ENCODE results near the gene UGT1A6. TPM values are rescaled to one million over a fixed set of nuclear protein-coding genes. Genes with fewer than 3 reads are reported as not detected.

UGT1A6 gene
- polyA plus RNA-seq, 2 of the 4 experiments (the other 2 are of a cell fraction) = 2.5 to 3.5 TPM

GRCh38 chr2:233705911-233706506 lies 13.3 kb downstream of the UGT1A6 start:
- ATAC-seq = peak; percentile 49 to 59; a peak in 5 of 6 replicates
- POLR2A ChIA-PET = interaction anchor here (1.1 to 2.1 kb wide), 3 partner anchors 127 to 149 kb away, joined by 3 to 7 read pairs (median 5); partner anchors contain the start of gene USP40

GRCh38 chr2:233706720-233707119 lies 14.0 kb downstream of the UGT1A6 start:
- DNase-seq (ENCODE audit: low read depth in 1 of 2, low spot score in 1 of 2) = peak in 1 of 2 experiments; percentile 72
- 44% methylated on average over 1 of the region's 1 CpG for WGBS (ENCODE audit: missing lambda C conversion rate)
- H3K4me1 ChIP-seq = peaks cover 65% of the 10 kb centered on the region

More at GRCh38 chr2:233705911-233706506, 13.3 kb downstream of the UGT1A6 start:
- CTCF ChIA-PET = interaction anchor here (1.0 to 2.2 kb wide), 5 partner anchors 9 to 257 kb away, joined by 4 to 11 read pairs (median 6); no protein-coding TSS in a partner anchor
- peaks cover 43% of the 10 kb centered on the region for H3K9me3 ChIP-seq
- H3K4me3 ChIP-seq = no peak overlapping the region
- TF ChIP-seq ELK1 (IDR thresholded peaks at IDR 0.05; ENCODE audit: low read depth, low read length) = no peak
- TF ChIP-seq MAX (IDR thresholded peaks at IDR 0.05) = no peak; the same call in 1 of the 2 replicates
- TF ChIP-seq BCL3 (IDR thresholded peaks at IDR 0.05) = 0 out of 3 replicates have a peak, but pooled peaks have one; percentile 22
- peak; percentile 39; the same call in 1 of the 2 replicates for TF ChIP-seq HOXB13 (CRISPR knock-in tag; IDR thresholded peaks at IDR 0.05; ENCODE audit: low read depth)
- peak; percentile 49; the same call in 1 of the 2 replicates for TF ChIP-seq HOXA7 (CRISPR knock-in tag; IDR thresholded peaks at IDR 0.05)
- TF ChIP-seq CEBPB (IDR thresholded peaks at IDR 0.05) = peak; percentile 75 to 87; a peak in 3 of 4 replicates
- TF ChIP-seq MAFK (IDR thresholded peaks at IDR 0.05; ENCODE audit: partially characterized antibody) = no peak
- 0 out of 5 replicates have a peak, but pooled peaks of 1 of the 2 experiments have one; percentile 16 for TF ChIP-seq EP300 (IDR thresholded peaks at IDR 0.05)
- peak; percentile 16; the same call in 1 of the 2 replicates for TF ChIP-seq HOXB5 (CRISPR knock-in tag; IDR thresholded peaks at IDR 0.05)
- TF ChIP-seq NPAS2 (CRISPR knock-in tag; IDR thresholded peaks at IDR 0.05; ENCODE audit: borderline replicate concordance) = 0 out of 2 replicates have a peak, but pooled peaks have one; percentile 7
- peak; percentile 67 for TF ChIP-seq ATOH8 (CRISPR knock-in tag; IDR thresholded peaks at IDR 0.05; ENCODE audit: low read depth)
- TF ChIP-seq E2F6 (IDR thresholded peaks at IDR 0.05; ENCODE audit: borderline replicate concordance, low read depth) = peak; percentile 32; the same call in 1 of the 2 replicates
- DNase-seq (ENCODE audit: low read depth in 1 of 2, low spot score in 1 of 2) = peak in 1 of 2 experiments; percentile 70
- H3K4me2 ChIP-seq = peak overlapping the region; percentile 47; the same call in 2 of the 3 replicates
- peak overlapping the region; percentile 98 to 100 for H3K27ac ChIP-seq
- FAIRE-seq = no peak
- peaks cover 58% of the 10 kb centered on the region for H3K4me1 ChIP-seq
- 50% methylated on average over 4 of the region's 4 CpGs for WGBS (ENCODE audit: missing lambda C conversion rate)

More at GRCh38 chr2:233706720-233707119, 14.0 kb downstream of the UGT1A6 start:
- Histone ChIP-seq H3K4me2 (peak overlapping the region; percentile 47), H3K27ac (peak overlapping the region; percentile 98 to 100), H3K4me3 (no peak overlapping the region), H3K9me3 (peaks cover 43% of the 10 kb centered on the region)
- FAIRE-seq (no peak), ATAC-seq (peak; percentile 48 to 69; a peak in 5 of 6 replicates)
- ChIA-PET CTCF (interaction anchor here (1.6 to 2.2 kb wide), 4 partner anchors 9 to 258 kb away, joined by 5 to 11 read pairs (median 8); no protein-coding TSS in a partner anchor), POLR2A (interaction anchor here (0.5 to 2.1 kb wide), 4 partner anchors 126 to 750 kb away, joined by 3 to 7 read pairs (median 4); partner anchors contain the start of gene USP40)
- peak in 1 of 2 experiments; percentile 61; a peak in 1 of 4 replicates for TF ChIP-seq CEBPB (IDR thresholded peaks at IDR 0.05)
- TF ChIP-seq CHD2 (IDR thresholded peaks at IDR 0.05; ENCODE audit: low read length, partially characterized antibody) = no peak
- 0 out of 5 replicates have a peak, but pooled peaks of 1 of the 2 experiments have one; percentile 19 for TF ChIP-seq JUN (IDR thresholded peaks at IDR 0.05)
- no peak for TF ChIP-seq HEYL (CRISPR knock-in tag; IDR thresholded peaks at IDR 0.05)
- peak; percentile 60 for TF ChIP-seq GATA3 (IDR thresholded peaks at IDR 0.05; ENCODE audit: borderline replicate concordance)
- 0 out of 2 replicates have a peak, but pooled peaks have one; percentile 13 for TF ChIP-seq ATOH8 (CRISPR knock-in tag; IDR thresholded peaks at IDR 0.05; ENCODE audit: low read depth)
- 0 out of 5 replicates have a peak, but pooled peaks of 1 of the 2 experiments have one; percentile 4 for TF ChIP-seq RAD21 (conservative IDR thresholded peaks at IDR 0.05 in 1 of 2, IDR thresholded peaks at IDR 0.05 in 1 of 2)
- 0 out of 2 replicates have a peak, but pooled peaks have one; percentile 30 for TF ChIP-seq HOXB13 (CRISPR knock-in tag; IDR thresholded peaks at IDR 0.05; ENCODE audit: low read depth)
- TF ChIP-seq RARB (CRISPR knock-in tag; IDR thresholded peaks at IDR 0.05) = no peak
- no peak for TF ChIP-seq NR3C1 (IDR thresholded peaks at IDR 0.05)

Measured in A549 (cell line).